GM19395 (cell line): ENCODE results near the gene PTPN21.

Experiments
- ATAC-seq: cut with Tn5 transposase; IDR thresholded peaks from one replicate; pipeline ENCODE4 v1.9.1; 2021; ENCODE audit warnings: mild to moderate bottlenecking, moderate library complexity; ENCODE audit not compliant: unreplicated experiment

Gene PTPN21

GRCh38 chr14:88507208-88507607 lies 47.6 kb downstream of the PTPN21 start:
- no peak for ATAC-seq

GRCh38 chr14:88505621-88506020 lies 49.2 kb downstream of the PTPN21 start:
- ATAC-seq = no peak

GRCh38 chr14:88504602-88505001 lies 50.2 kb downstream of the PTPN21 start:
- ATAC-seq = no peak

- no peak for ATAC-seq
Measured at GRCh38 chr14:88503754-88504406, 50.9 kb downstream of the PTPN21 start.

GRCh38 chr14:88502740-88503139 lies 52.1 kb downstream of the PTPN21 start:
- ATAC-seq = no peak

- ATAC-seq = no peak
Measured at GRCh38 chr14:88500611-88501010, 54.2 kb downstream of the PTPN21 start.

- no peak for ATAC-seq
Measured at GRCh38 chr14:88499225-88499624, 55.6 kb downstream of the PTPN21 start.

- ATAC-seq = no peak
Measured at GRCh38 chr14:88496414-88496813, 58.4 kb downstream of the PTPN21 start.

- no peak for ATAC-seq
Measured at GRCh38 chr14:88493392-88494185, 61.2 kb downstream of the PTPN21 start.

GRCh38 chr14:88492272-88493089 lies 62.3 kb downstream of the PTPN21 start:
- peak; percentile 97 for ATAC-seq

- ATAC-seq = no peak
Measured at GRCh38 chr14:88490168-88490567, 64.6 kb downstream of the PTPN21 start.

- no peak for ATAC-seq
Measured at GRCh38 chr14:88488897-88489296, 65.9 kb downstream of the PTPN21 start.

- no peak for ATAC-seq
Measured at GRCh38 chr14:88488081-88488480, 66.7 kb downstream of the PTPN21 start.

- ATAC-seq = no peak
Measured at GRCh38 chr14:88482524-88482923, 72.3 kb downstream of the PTPN21 start.

- no peak for ATAC-seq
Measured at GRCh38 chr14:88481794-88482193, 73.0 kb downstream of the PTPN21 start.

GRCh38 chr14:88481059-88481458 lies 73.7 kb downstream of the PTPN21 start:
- no peak for ATAC-seq

- ATAC-seq = no peak
Measured at GRCh38 chr14:88479574-88479987, 75.2 kb downstream of the PTPN21 start.

GRCh38 chr14:88478931-88479330 lies 75.9 kb downstream of the PTPN21 start:
- ATAC-seq = no peak

- no peak for ATAC-seq
Measured at GRCh38 chr14:88477513-88478250, 77.1 kb downstream of the PTPN21 start.

GRCh38 chr14:88476825-88477224 lies 78.0 kb downstream of the PTPN21 start:
- ATAC-seq = no peak

GRCh38 chr14:88476214-88476774 lies 78.5 kb downstream of the PTPN21 start:
- no peak for ATAC-seq
